ENCODE results near the gene PRMT3. TPM values are rescaled to one million over a fixed set of nuclear protein-coding genes. Genes with fewer than 3 reads are reported as not detected.

The PRMT3 gene
- total RNA-seq, 4 donors from 2014 or later, result 10.5 to 42.1 (median 16.2) TPM

- no peak for DNase-seq
- Histone ChIP-seq H3K4me1 (no peaks in the 10 kb centered on the region), H3K9me3 (no peaks in the 10 kb centered on the region), H3K27ac (no peak overlapping the region), H3K36me3 (no peaks in the 10 kb centered on the region), H3K4me3 (no peak overlapping the region), H3K27me3 (no peaks in the 10 kb centered on the region)
- TF ChIP-seq CTCF (IDR thresholded peaks at IDR 0.05) (no peak), POLR2A (IDR thresholded peaks at IDR 0.05) (no peak)
Measured at GRCh38 chr11:20522536-20522935, 135.0 kb downstream of the PRMT3 start.

- Histone ChIP-seq H3K36me3 (no peaks in the 10 kb centered on the region), H3K27me3 (no peaks in the 10 kb centered on the region), H3K9me3 (no peaks in the 10 kb centered on the region), H3K4me3 (no peak overlapping the region), H3K4me1 (no peaks in the 10 kb centered on the region), H3K27ac (no peak overlapping the region)
- TF ChIP-seq POLR2A (IDR thresholded peaks at IDR 0.05) (no peak), CTCF (IDR thresholded peaks at IDR 0.05) (no peak)
- DNase-seq, result no peak
Measured at GRCh38 chr11:20529757-20530156, 142.2 kb downstream of the PRMT3 start.

GRCh38 chr11:20530942-20531703, 143.6 kb downstream of the PRMT3 start:
- H3K27me3 ChIP-seq, result no peaks in the 10 kb centered on the region
- H3K27ac ChIP-seq, result no peak overlapping the region
- H3K36me3 ChIP-seq, result no peaks in the 10 kb centered on the region
- no peaks in the 10 kb centered on the region for H3K9me3 ChIP-seq
- TF ChIP-seq CTCF (IDR thresholded peaks at IDR 0.05) (no peak), POLR2A (IDR thresholded peaks at IDR 0.05) (no peak)
- DNase-seq, result no peak
- H3K4me1 ChIP-seq, result no peaks in the 10 kb centered on the region
- H3K4me3 ChIP-seq, result no peak overlapping the region

- Histone ChIP-seq H3K4me3 (no peak overlapping the region), H3K4me1 (no peaks in the 10 kb centered on the region), H3K9me3 (peaks cover 0 to 4% (median 0%) of the 10 kb centered on the region in 4 donors), H3K27ac (no peak overlapping the region), H3K27me3 (no peaks in the 10 kb centered on the region), H3K36me3 (no peaks in the 10 kb centered on the region)
- DNase-seq, result no peak
- TF ChIP-seq POLR2A (IDR thresholded peaks at IDR 0.05) (no peak), CTCF (IDR thresholded peaks at IDR 0.05) (no peak)
Measured at GRCh38 chr11:20535271-20535881, 147.9 kb downstream of the PRMT3 start.

- Histone ChIP-seq H3K9me3 (peaks cover 0 to 4% (median 0%) of the 10 kb centered on the region in 4 donors), H3K4me1 (no peaks in the 10 kb centered on the region), H3K4me3 (no peak overlapping the region), H3K27me3 (no peaks in the 10 kb centered on the region), H3K36me3 (no peaks in the 10 kb centered on the region), H3K27ac (no peak overlapping the region)
- TF ChIP-seq CTCF (IDR thresholded peaks at IDR 0.05), result no peak
- TF ChIP-seq POLR2A (IDR thresholded peaks at IDR 0.05), result no peak
- DNase-seq, result no peak
Measured at GRCh38 chr11:20536365-20536764, 148.8 kb downstream of the PRMT3 start.
